Measurements from ENCODE around the gene GAK. TPM values are rescaled to one million over a fixed set of nuclear protein-coding genes. Genes with fewer than 3 reads are reported as not detected.
"Not testable (repeated sequence)": the region's sequence is repeated elsewhere in the genome, so short reads cannot be mapped to it uniquely, and the experiment has no call there.

Gene GAK
- total RNA-seq, 1 donor from 2014 or later, result 150 TPM

GRCh38 chr4:819401-820229 lies 112.5 kb downstream of the GAK start:
- no peak for DNase-seq (ENCODE audit: low spot score)

- DNase-seq (ENCODE audit: low spot score), result no peak
These were observed 113.8 kb downstream of the GAK start for GRCh38 chr4:818106-818921.

GRCh38 chr4:815464-816146 lies 116.5 kb downstream of the GAK start:
- no peak for DNase-seq (ENCODE audit: low spot score)

- no peak for DNase-seq (ENCODE audit: low spot score)
These were observed 117.7 kb downstream of the GAK start for GRCh38 chr4:814312-814850.

GRCh38 chr4:813900-814299 lies 118.2 kb downstream of the GAK start:
- no peak for DNase-seq (ENCODE audit: low spot score)

- no peak for DNase-seq (ENCODE audit: low spot score)
These were observed 123.1 kb downstream of the GAK start for GRCh38 chr4:808860-809570.

- DNase-seq (ENCODE audit: low spot score), result no peak
These were observed 124.3 kb downstream of the GAK start for GRCh38 chr4:807792-808191.

- not testable (repeated sequence) for DNase-seq (ENCODE audit: low spot score)
These were observed 125.1 kb downstream of the GAK start for GRCh38 chr4:806979-807378.

GRCh38 chr4:804804-805203 lies 127.3 kb downstream of the GAK start:
- no peak for DNase-seq (ENCODE audit: low spot score)

GRCh38 chr4:803884-804283 lies 128.2 kb downstream of the GAK start:
- DNase-seq (ENCODE audit: low spot score), result no peak

GRCh38 chr4:801436-802124 lies 130.5 kb downstream of the GAK start:
- DNase-seq (ENCODE audit: low spot score), result no peak

Other genes with a start within 250 kb of the GAK start
- 8.9 TPM for gene SLC49A3, start 243.2 kb downstream of the GAK start, total RNA-seq
- 63.3 TPM for gene PCGF3, start 226.5 kb downstream of the GAK start, total RNA-seq
- gene CPLX1, start 106.2 kb downstream of the GAK start, total RNA-seq, result 6.7 TPM
- gene TMEM175, start 144 bp upstream of the GAK start, total RNA-seq, result 39.1 TPM
- gene DGKQ, start 41.3 kb upstream of the GAK start, total RNA-seq, result 17.0 TPM
- gene IDUA, start 54.7 kb upstream of the GAK start, total RNA-seq, result 76.4 TPM
- gene SLC26A1, start 61.1 kb upstream of the GAK start, total RNA-seq, result 0.18 TPM
- 13.0 TPM for gene FGFRL1, start 79.3 kb upstream of the GAK start, total RNA-seq
- 5.1 TPM for gene RNF212, start 181.2 kb upstream of the GAK start, total RNA-seq
- gene SPON2, start 240.3 kb upstream of the GAK start, total RNA-seq, result 36.6 TPM